ENCODE data around the gene MRPL2. TPM values are rescaled to one million over a fixed set of nuclear protein-coding genes. Genes with fewer than 3 reads are reported as not detected.

The MRPL2 gene
- total and polyA plus RNA-seq, 2 of the 8 experiments (the other 6 are each of a cell fraction or from before 2014, with no cell fraction given) = 58.7 to 99.9 TPM

- Histone ChIP-seq H2BK120ac (replicated peaks; ENCODE audit: low read depth, low read length) (no peak overlapping the region), H3K14ac (ENCODE audit: insufficient read length) (no peak overlapping the region), H3K4me2 (ENCODE audit: insufficient read depth in 1 of 2, low read depth in 2 of 2, low read length in 2 of 2) (no peak overlapping the region), H4K5ac (ENCODE audit: insufficient read length, low read depth, low read length) (no peak overlapping the region), H3K79me1 (ENCODE audit: low read depth, low read length) (peaks cover 10% of the 10 kb centered on the region), H3K27me3 (replicated peaks in 1 of 4; ENCODE audit: control insufficient read depth in 3 of 4, extremely low read depth in 1 of 4, insufficient read depth in 3 of 4, low read length in 3 of 4) (no peaks in the 10 kb centered on the region), H3K36me3 (ENCODE audit: control insufficient read depth in 2 of 4, insufficient read depth in 4 of 4, low read length in 3 of 4) (no peaks in the 10 kb centered on the region), H3K4ac (replicated peaks; ENCODE audit: insufficient read length, low read depth, low read length) (no peak overlapping the region), H3K79me2 (ENCODE audit: control insufficient read depth in 1 of 2, insufficient read depth in 2 of 2, low read length in 2 of 2) (peaks cover 7 to 79% of the 10 kb centered on the region in 2 experiments; a peak in 3 of 4 replicates), H2AK5ac (ENCODE audit: low read depth, low read length) (peak overlapping the region; percentile 72; the same call in 1 of the 2 replicates), H2AFZ (ENCODE audit: low read length) (no peak overlapping the region), H4K20me1 (replicated peaks in 1 of 2; ENCODE audit: control insufficient read depth in 1 of 2, insufficient read depth in 2 of 2, low read length in 2 of 2) (peaks cover 0 to 2% of the 10 kb centered on the region in 2 experiments), H3K27ac (ENCODE audit: low read depth, low read length) (no peak overlapping the region), H2BK20ac (ENCODE audit: low read length) (no peak overlapping the region), H3K23me2 (ENCODE audit: low read depth, low read length) (no peaks in the 10 kb centered on the region), H3K56ac (replicated peaks; ENCODE audit: insufficient read length, low read depth, low read length) (no peak overlapping the region), H3K18ac (ENCODE audit: extremely low read depth, low read length) (no peak overlapping the region), H4K8ac (ENCODE audit: extremely low read depth, insufficient read depth, low read length) (no peak overlapping the region), H4K91ac (replicated peaks; ENCODE audit: insufficient read length, low read length) (peak overlapping the region; percentile 45), H3K4me1 (replicated peaks in 1 of 4; ENCODE audit: control insufficient read depth in 3 of 4, insufficient read depth in 4 of 4, low read length in 3 of 4) (peaks cover 10 to 23% (median 13%) of the 10 kb centered on the region in 4 experiments; a peak in 6 of 7 replicates), H2BK5ac (ENCODE audit: low read depth, low read length) (no peak overlapping the region), H2BK15ac (ENCODE audit: low read length) (no peak overlapping the region), H3K23ac (ENCODE audit: insufficient read length) (no peak overlapping the region), H3K9ac (replicated peaks in 1 of 4; ENCODE audit: extremely low read depth in 1 of 4, low read depth in 3 of 4, low read length in 3 of 4) (no peak overlapping the region), H2BK12ac (ENCODE audit: low read depth, low read length) (peak overlapping the region; percentile 18; the same call in 1 of the 2 replicates), H3K4me3 (ENCODE audit: extremely low read depth in 1 of 4, insufficient read depth in 2 of 4, low read depth in 3 of 4, low read length in 4 of 4) (no peak overlapping the region), H3K9me3 (ENCODE audit: insufficient read depth in 2 of 2, low read depth in 1 of 2, low read length in 1 of 2) (no peaks in the 10 kb centered on the region)
- DNase-seq (ENCODE audit: low read depth in 1 of 2, low spot score in 2 of 2) (no peak), FAIRE-seq (no peak)
- 90% methylated on average over 4 of the region's 4 CpGs; no CpG with 5 or more reads in 1 of the 2 experiments for WGBS, 2 experiments (ENCODE audit: extremely low coverage in 1 of 2, insufficient coverage in 1 of 2, insufficient read length in 1 of 2, insufficient replicate concordance in 2 of 2, low coverage in 1 of 2, low lambda C conversion rate in 2 of 2, missing lambda C conversion rate in 1 of 2)
- ChIA-PET POLR2A (ENCODE audit: partially characterized antibody) (interaction anchor here (0.9 to 3.2 kb wide), 4 partner anchors 14 to 44 kb away, joined by 3 to 13 read pairs (median 8); partner anchors contain the start of genes CUL7 and PTK7), CTCF (ENCODE audit: partially characterized antibody) (interaction anchor here (0.6 to 2.4 kb wide), 8 partner anchors 10 to 74 kb away, joined by 3 to 11 read pairs (median 4); partner anchors contain the start of gene PTK7)
- no peak for TF ChIP-seq CEBPB (IDR thresholded peaks at IDR 0.05; ENCODE audit: low read depth, low read length)
- TF ChIP-seq SRF (IDR thresholded peaks at IDR 0.05; ENCODE audit: low read depth, low read length) = no peak
- no peak for TF ChIP-seq KDM1A (IDR thresholded peaks at IDR 0.05; ENCODE audit: borderline replicate concordance, low read length)
- TF ChIP-seq POLR2AphosphoS5 (IDR thresholded peaks at IDR 0.05; ENCODE audit: low read depth, low read length) = no peak
- TF ChIP-seq, protein P1, sequence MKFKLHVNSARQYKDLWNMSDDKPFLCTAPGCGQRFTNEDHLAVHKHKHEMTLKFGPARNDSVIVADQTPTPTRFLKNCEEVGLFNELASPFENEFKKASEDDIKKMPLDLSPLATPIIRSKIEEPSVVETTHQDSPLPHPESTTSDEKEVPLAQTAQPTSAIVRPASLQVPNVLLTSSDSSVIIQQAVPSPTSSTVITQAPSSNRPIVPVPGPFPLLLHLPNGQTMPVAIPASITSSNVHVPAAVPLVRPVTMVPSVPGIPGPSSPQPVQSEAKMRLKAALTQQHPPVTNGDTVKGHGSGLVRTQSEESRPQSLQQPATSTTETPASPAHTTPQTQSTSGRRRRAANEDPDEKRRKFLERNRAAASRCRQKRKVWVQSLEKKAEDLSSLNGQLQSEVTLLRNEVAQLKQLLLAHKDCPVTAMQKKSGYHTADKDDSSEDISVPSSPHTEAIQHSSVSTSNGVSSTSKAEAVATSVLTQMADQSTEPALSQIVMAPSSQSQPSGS (IDR thresholded peaks at IDR 0.05; ENCODE audit: low read length) = no peak
- TF ChIP-seq KDM4A (IDR thresholded peaks at IDR 0.05; ENCODE audit: low read depth, low read length, severe bottlenecking) = no peak
- no peak for TF ChIP-seq ZNF274 (IDR thresholded peaks at IDR 0.05; ENCODE audit: borderline replicate concordance, extremely low read depth, low read length)
- TF ChIP-seq NANOG (IDR thresholded peaks at IDR 0.05; ENCODE audit: insufficient read depth, low read depth, low read length, poor library complexity, severe bottlenecking) = no peak
- TF ChIP-seq SIN3A (conservative IDR thresholded peaks at IDR 0.05 in 1 of 2, IDR thresholded peaks at IDR 0.05 in 1 of 2; ENCODE audit: low read depth in 1 of 2, low read length in 2 of 2) = no peak
- no peak for TF ChIP-seq SP1 (IDR thresholded peaks at IDR 0.05; ENCODE audit: low read depth, low read length)
- no peak for TF ChIP-seq EGR1 (IDR thresholded peaks at IDR 0.05; ENCODE audit: borderline replicate concordance, low read depth, low read length)
- TF ChIP-seq KDM5A (IDR thresholded peaks at IDR 0.05; ENCODE audit: low read length) = no peak
Observed at GRCh38 chr6:43097502-43097901, 38.3 kb upstream of the MRPL2 start.
